GM18507 (cell line): ENCODE data around the gene ENOX1.

Source experiments
- DNase-seq: peaks from one replicate; pipeline ENCODE4 v3.0.0; 2011; ENCODE audit warnings: low read depth; ENCODE audit not compliant: insufficient read length; ENCODE audit errors: extremely low spot score
- FAIRE-seq: peaks from 2 replicates; lab custom pipeline; 2011; peaks lifted over from hg19 to GRCh38; lab: Jason Lieb, UNC

ENOX1 gene

DNA sequence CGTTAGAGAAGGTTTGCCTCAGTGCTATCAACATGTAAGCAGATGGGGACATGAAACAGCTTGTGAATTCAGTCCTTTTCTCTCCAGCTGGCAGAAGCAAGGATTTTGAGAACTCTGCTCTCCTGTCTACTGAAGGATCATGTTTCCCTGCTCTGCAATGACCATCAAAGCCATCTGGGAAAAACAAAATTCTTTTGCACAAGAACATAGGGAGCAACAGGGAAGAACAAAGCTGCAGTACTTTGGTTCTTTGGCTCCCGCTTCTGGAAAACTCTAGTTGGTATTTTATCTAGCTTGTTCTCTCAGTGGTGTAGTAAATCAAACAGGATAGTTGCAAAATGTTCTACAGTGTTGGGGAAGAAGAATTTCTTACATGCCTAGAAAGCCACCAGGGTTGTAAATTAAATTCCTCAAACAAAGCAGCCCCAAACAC, 270.4 kb downstream of the ENOX1 start:
- no peak for DNase-seq
- no peak for FAIRE-seq

DNA sequence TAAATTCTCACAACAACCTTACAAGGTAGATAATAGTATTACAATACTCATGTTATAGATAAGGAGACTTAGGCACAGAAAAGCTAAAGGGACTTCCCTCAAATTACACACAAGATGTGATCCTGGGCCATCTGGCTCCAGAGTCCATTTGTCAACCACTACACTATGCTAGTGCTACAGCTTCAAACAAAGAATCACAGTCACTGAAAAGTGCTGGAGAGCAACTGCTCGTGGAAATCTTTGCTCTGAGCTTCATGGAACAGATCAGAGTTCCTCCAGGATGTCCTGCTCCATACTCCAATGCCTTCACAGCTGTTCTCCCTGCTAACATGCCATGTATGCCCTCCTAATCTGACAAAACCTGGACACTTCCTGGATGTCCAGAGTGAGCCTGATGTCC, 271.2 kb downstream of the ENOX1 start:
- FAIRE-seq (no peak), DNase-seq (no peak)

DNA sequence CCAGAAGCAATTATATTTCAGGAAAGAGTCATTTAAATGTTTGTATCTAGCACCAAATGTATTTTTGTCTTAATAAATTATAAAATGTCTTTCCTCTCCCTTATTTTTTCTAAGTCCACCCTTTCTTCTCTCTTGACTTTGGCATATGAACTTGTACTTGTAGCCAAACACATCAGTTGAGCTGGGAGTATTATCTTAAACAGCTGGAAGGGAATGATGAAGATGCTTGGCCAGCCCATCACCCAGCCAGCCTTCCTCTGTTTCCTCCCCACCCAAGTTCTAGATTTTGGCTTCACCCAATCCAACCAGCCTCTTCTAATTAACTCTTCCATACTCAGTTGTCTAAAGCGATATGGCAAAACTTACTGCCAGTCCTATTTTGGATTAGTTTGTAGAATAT, 272.5 kb downstream of the ENOX1 start:
- FAIRE-seq (no peak), DNase-seq (no peak)

DNA sequence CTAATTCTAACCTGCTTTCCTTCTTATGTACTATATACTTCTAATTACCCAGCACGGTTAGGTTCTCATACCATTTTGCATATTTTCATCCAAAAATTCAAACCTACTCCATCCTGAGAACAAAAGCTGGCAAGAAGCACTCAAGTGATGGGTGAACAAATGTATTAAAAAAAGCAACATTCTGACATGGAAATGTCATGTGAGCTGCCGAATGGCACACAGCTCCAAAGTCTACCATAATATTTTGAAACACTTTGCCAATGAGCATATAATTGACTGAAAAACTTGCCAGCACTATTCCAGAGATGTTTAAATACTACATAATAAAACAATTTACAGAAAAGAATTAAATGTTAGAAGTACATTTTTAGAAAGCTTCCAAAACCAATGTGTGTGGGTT, 274.6 kb downstream of the ENOX1 start:
- DNase-seq, result no peak
- no peak for FAIRE-seq

DNA sequence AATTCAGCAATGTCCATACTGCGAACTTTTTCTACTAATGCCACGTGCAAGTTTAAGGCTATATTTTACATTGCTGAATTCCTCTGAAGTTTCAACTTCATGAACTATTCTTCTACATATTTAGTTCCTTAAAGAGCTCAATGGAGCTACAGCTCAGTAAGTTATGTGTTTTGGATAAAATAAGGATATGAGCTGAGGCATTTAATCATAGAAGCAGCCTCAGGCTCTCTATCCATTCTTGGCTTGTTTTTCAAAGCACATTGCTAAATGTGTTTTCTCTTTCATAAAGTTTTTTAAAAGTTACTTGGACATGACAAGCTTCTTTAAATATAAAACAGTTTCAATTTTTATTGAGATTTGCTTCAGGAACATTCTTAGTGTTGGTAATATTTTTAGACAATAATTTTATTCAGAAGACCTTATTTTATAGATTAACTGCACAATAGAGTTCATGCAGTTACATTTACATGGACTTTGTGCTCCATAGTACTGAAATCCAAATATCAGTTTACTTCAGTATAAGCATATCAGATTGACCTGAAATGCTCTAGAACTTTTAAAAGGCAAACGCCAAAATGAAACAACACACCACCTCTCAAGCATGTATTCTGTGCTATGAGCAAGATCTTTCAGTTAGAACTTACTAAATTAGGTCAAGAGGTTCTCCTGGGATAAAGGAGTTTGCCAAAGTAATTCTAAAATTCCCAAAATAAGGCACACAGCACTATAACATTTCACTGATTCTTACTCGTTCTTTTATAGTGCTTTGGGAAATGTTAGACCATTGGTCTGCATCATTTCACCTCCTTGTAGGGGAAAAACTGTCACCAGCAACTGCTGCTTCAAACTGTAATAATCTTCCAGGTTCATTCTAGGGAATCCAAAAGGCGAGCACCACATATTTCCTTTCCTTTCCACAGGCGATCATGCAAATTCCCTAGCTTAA, 275.5 kb downstream of the ENOX1 start:
- FAIRE-seq (no peak), DNase-seq (no peak)

DNA sequence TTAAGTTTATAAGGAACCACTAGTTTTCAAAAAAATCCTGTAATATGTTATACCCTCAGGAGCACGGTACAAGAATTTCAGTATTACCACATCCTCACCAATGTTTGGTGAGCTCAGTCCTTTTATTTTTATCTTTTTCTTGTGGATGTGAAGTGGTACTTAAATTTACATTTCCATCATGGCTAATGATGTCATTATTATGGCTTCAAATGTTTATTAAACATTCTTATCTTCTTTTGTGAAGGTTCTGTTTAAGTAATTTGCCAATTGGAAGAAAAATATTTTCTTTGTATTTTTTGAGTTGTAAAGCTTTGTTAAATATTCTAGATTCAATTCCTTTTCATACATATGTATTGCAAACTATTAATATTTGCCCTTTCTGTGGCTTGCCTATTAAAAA, 291.0 kb downstream of the ENOX1 start:
- FAIRE-seq (no peak), DNase-seq (no peak)

DNA sequence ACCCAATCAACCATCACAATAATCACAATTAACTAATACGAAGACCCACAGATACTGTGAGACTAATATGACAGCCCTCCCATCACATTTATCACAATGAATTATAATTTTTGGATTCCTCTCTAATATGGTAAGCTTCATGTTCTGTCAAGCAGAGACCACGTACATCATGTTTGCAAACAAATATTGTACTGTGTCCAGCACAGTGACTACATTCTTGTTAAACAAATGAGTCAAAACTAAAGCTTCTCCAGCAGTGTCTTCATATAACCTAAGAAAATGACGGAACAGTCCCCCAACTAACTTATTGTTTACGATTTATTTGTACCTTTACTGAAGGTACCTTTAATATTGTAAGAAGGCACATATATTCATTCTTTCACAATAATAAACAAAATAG, 292.6 kb downstream of the ENOX1 start:
- no peak for FAIRE-seq
- DNase-seq, result no peak

DNA sequence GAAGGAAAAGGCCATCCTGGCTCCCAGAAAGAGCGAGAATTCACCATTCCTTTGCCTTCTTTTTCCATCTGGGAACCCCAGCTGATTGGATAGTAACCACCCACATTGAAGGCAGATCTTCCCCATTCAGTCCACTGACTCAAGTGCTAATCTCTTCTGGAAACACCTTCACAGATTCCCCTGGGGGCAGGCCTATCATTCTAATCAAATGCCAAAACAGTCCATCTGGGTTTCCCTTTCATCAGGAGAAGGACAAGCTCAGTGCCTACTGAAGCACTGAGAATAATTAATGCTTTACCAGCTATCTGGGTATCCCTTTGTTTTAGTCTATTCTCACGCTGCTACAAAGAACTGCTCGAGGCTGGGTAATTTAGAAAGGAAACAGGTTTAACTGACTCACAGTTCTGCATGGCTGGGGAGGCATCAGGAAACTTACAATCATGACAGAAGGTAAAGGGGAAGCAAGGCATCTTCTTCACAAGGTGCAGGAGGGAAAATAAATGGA, 293.2 kb downstream of the ENOX1 start:
- FAIRE-seq, result no peak
- no peak for DNase-seq

DNA sequence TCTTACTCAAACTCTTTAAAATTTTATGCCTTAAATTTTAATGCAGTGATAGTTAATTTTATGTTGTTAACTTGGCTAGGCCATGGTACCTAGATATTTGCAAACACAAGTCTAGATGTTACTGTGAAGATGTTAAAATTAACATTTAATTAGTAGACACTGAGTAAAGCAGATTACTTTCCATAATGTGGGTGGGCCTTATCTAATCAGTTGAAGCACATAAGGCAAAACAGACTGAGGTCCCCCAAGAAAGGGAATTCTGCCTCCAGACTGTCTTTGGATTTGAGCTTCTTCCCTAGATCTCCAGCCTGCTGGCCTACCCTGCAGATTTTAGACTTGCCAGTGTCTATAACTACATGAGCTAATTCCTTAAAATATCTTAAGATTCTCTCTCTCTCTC, 294.0 kb downstream of the ENOX1 start:
- DNase-seq (no peak), FAIRE-seq (no peak)

DNA sequence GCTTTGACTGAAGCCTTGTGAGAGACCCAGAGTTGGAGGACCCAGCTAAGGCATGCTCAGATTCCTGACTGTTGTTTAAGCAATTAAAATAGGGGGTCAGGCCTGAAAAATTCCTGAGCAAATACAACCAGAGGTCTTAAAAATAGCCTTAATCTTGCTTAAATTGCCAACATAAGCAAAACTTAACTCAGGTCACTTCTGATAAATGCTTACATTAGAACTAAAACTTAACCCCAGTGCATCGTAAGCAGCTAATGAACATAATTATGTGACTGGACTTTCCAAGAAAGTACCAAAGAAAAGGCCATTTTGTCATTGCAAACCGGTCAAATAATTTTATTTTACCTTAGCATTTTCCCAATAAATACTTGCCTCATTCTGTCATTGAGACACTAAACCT, 294.5 kb downstream of the ENOX1 start:
- DNase-seq, result no peak
- FAIRE-seq, result no peak

DNA sequence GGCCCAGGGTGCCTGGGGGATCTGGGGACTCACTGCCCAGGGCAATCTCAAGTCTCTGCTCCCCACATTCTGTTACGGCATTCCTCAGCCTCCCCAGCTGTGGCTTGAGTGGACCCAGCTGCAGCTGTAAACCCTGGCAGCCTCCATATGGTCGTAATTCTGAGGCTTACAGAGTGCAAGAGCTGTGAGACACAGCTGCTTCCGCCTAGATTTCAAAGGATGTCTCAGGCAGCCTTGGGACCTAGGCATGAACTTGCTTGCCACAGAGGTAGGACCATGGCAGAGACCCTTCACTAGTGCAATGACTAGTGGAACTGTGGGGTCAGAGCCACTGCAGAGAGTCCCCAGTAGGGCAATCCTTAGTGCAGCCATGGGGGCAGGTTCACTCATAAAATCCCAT, 297.5 kb downstream of the ENOX1 start:
- FAIRE-seq, result no peak
- DNase-seq, result no peak

DNA sequence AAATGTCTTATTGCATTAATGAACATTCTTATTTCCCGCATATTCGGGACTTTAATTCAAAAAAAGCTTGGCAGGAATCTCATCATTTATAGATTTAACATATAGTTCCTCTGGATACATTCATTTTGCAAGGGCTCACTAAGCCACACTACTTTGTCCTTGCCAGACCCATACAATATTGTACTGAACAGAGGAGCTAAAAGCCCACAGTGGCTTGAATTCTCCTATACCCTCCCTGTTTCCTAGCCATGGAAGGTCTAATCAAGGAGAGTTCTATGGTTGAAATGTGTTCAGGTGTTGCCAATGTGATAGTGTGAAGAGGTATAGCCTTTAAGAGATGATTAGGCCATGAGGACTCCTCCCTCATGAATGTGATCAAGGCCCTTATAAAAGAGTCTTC, 298.9 kb downstream of the ENOX1 start:
- DNase-seq, result no peak
- FAIRE-seq, result no peak

DNA sequence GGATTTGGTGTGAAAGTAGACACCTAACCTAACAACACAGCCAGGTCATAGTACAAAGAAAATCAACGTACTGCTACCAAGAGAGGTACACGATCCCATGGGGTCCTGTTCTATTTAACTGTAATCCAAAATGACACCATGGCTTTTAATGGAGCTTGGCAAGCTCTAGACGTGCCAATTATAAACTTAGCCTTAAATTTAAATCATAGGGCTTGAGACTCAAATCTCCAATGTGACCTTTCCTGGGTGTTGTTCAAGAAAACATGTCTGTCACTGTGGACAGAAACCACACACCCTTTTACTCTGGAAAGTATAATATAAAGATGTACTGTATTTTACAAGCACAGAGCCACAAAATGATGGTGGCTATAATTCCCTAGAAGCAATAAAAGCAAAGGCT, 299.3 kb downstream of the ENOX1 start:
- DNase-seq (no peak), FAIRE-seq (no peak)

DNA sequence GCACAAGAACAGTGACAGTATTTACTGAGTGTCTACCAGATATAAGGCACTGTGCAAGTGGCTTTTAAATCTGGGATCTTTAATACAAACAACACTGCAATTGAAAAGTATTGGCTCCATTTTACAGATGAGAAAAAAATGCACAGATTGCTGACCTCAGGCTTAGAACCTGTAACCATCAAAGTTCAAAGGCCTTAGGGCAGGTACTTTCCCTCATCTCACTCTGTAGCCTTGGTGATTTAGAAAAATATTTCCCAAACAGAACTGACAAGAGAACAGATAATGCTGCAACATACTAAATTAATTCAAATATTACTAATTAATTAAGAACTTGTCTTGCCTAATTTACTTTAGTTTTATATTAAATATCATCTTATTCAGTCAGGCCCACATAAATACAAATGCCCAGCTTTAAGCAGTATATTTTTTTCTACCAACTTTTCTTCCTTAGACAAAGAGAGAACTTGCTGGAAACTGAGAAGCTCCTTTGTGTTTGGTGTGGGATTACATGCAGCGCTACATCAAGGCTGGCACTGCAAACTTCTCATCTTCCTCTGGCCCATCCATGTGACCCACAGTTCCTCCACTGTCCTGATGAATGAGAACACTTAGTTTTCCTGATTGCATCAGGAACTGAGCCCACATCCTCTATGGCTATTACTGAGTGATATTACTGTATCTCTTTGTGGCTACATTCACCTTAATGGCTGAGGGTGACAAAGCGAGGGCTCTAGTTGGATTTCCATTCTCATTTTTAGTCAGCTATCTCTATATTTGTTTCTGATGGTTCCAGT, 302.1 kb downstream of the ENOX1 start:
- DNase-seq (no peak), FAIRE-seq (peak; percentile 29)

DNA sequence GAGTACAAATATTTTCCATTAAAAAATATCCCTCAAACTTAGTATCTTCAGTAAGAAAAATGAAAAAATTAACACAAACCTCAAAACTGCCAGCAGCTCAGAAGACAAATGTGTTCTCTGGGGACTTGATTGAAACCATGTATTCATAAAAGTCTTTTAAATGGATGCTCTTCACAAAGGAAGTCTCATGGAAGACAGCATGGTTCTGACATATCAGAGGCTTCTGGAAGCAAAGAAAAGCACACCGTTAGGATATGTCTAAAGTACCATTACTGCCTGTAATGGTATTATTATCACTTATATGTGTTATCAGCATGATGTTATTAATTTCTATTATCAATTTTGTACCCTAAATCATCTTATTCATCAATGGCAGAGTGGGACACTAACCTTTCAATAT, 302.8 kb downstream of the ENOX1 start:
- DNase-seq, result no peak
- FAIRE-seq, result no peak

DNA sequence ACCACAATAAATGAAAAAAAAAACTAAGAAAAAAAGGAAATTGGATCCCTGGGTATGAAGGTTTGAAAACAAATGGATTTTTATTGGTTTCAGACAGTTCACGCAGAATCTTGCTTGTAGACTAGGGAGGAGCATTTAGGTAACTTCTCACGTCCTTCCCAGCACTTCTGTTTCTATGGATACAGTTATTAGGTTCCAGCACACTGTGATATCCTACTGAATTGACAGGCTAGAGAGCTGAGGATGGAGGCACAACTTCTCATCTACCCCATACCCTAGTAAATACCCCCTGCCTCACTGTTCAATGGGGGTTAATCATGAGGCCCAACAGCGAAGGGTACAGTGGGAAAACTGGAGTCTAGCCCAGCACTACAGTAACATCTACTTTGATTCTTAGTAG, 304.1 kb downstream of the ENOX1 start:
- no peak for DNase-seq
- no peak for FAIRE-seq

DNA sequence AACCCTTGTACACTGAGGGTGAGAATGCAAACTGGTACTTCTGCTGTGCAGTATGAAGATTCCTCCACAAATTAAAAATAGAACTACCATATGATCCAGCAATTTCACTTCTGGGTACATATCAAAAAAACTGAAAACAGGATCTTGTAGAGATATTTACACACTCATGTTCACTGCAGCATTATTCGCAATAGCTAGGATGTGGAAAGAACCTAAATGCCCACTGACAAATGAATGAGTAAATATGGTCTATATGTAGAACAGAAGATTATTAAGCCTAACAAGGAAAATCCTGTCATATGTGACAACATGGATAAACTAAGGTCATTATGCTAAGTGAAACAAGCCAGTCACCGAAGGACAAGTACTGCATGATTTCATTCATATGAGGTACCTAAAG, 304.7 kb downstream of the ENOX1 start:
- no peak for DNase-seq

DNA sequence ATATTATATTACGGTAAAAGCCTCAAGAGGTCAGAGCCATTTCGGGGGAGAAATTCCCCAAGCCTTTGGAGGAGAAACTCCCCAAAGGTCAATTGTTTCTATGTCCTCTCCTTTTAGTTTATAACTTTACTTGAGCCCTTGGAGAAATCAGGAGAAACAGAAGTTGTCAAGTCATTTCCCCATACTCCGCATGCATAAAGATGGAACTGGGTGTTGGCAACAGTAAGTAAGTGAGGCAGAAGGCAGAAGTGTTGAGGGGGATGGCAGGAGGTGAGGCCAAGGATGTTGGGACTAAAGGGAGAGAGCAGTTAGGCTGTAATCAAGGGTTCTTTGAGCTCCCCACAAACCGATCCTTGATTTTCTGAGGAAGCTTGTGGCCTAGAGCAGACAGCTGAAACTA, 307.9 kb downstream of the ENOX1 start:
- DNase-seq (no peak), FAIRE-seq (no peak)

More for the DNA sequence above, 304.7 kb downstream of the ENOX1 start:
- FAIRE-seq, result no peak

DNA sequence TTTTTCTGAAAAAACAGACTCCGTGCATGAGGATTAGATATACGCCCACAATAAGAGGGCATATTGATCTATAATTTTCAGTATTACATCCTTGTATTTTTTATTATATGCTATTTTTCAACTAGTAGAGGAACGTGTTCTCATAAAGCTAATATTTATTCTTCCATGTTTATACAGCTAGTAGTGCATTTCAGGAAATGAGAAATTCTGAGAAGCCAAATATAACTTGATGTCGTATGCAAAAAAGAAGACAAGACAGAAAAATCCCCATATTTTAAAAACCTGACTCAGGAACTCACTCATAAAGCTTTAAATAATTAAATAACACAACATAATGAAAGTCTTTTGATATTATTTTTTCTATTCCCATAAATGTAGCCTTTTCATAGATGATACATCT, 308.6 kb downstream of the ENOX1 start:
- DNase-seq (no peak), FAIRE-seq (no peak)

DNA sequence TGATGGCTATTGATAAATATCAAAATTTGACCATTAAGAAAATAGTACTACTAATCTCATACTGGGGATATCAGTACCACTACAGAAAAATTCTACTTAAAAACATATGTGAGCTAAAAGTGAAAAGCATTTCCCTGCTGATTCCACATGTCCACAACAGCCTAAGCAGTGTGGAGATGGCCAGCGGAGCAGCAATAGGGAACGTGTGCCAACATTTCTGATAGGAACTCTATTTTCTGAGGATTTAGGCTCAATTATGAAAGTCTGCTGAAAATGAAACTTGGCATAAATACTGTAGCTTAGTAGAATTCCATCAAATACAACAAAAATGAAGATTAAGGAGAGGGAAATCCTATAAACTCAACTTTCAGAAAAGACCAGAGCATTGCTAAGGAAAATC, 311.6 kb downstream of the ENOX1 start:
- DNase-seq, result no peak
- no peak for FAIRE-seq

DNA sequence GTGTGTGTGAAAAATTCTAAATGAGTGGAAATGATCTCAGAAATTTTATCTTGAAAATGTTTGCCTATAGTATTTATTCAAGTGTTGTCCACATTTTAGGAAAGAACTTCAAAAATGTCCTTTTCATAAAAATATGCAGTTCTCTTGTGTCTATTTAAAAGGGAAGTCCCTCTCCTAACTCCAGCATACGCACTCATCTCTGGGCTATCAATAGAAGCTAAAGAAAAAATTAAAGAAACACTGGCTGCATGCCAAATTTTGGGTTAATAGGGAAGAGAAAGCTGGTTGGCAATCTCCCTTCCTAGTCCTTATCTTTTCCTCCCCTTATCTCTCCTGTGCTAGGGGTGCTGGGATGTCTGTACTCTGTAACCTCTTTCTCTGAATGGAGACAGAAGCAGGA, 313.3 kb downstream of the ENOX1 start:
- DNase-seq (no peak), FAIRE-seq (no peak)
